Measurements from ENCODE around the gene ATP6AP2.

The ATP6AP2 gene

DNA sequence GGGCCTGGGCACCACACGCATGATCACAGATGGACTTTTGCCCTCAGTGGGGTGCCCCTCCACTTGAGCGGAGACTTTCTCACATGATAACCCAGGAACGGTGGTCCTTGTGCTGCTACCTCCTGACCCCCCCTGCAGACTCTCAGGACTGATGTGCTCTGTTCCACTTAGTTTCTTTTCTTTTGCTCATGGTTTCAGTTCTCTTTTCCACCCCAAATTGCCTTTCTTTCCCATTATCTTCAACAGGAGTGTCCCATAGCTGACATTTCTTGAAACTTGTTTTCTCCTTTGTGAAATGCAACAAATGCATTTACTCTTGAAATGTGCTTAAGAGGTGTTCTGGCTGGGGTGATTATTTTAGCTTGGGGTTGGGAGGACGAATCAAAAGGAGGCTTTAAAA lies 51.4 kb downstream of the ATP6AP2 start:
- DNase-seq (ENCODE audit: low read depth in 2 of 3, low spot score in 2 of 3): no peak

DNA sequence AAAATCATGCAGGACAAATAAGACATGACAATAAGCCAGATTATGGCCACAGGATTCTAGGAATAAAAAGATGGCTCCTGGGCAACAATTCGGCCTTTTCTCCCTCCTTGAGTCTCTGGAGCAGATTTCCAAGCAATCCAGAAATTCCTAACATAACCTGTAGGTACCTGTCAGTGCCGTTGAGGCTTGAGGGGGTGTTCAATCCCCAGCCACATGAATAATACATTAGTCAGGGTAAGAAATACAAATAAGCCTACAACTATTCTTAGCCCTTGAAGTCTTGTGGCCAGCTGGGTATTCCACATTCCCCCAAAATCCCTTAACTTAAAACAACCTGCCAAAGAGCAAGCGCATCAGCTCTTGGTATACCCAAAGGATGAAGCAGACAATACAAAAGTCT lies 56.9 kb downstream of the ATP6AP2 start:
- no peak for DNase-seq (ENCODE audit: low read depth in 2 of 3, low spot score in 2 of 3)

DNA sequence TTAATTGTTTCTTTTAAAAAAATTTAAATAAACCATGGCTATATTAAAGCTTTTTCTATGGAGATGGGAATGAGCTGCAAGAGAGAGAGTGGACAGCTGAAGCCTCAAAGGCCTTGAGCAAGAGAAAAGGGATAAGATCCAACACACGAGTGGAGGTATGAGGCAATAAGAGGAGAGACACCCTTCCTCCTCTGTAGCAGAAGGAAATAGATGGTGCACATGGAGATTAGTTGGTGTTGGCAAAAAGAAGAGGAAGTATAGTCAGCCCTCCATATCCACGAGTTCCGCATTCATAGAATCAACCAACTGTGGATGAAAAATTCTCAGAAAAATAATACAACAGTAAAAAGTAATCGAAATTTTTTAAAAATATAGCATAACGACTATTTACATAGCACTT lies 63.4 kb downstream of the ATP6AP2 start:
- DNase-seq (ENCODE audit: low read depth in 2 of 3, low spot score in 2 of 3): no peak

DNA sequence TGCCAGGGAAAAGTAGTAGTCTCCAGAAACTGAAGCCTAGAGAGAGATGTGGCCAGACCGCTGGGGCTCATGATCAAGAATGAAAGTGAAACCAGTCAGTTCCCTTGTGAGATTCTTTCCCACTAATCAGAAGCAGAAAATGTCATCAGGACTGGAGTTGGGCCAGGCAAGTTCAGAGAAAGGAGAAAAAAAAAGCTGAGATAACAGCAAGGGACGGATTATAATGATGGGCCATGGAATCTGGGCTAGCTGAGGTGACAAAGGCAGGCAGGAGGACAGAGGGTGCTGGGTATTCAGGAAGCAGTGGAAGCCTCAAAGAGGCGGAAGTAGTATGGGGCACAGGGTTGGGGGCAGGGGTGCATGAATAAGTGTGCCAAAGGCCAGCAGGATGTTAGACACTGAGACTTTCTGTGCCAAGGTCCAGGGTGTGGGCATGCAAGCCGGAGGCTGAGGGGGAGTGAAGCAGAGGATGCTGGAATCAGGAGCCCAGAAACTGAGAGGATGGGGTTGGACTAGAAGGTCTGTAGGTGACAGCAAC lies 64.1 kb downstream of the ATP6AP2 start:
- DNase-seq (ENCODE audit: low read depth in 2 of 3, low spot score in 2 of 3): peak in 2 of 3 experiments; percentile 11 to 29

DNA sequence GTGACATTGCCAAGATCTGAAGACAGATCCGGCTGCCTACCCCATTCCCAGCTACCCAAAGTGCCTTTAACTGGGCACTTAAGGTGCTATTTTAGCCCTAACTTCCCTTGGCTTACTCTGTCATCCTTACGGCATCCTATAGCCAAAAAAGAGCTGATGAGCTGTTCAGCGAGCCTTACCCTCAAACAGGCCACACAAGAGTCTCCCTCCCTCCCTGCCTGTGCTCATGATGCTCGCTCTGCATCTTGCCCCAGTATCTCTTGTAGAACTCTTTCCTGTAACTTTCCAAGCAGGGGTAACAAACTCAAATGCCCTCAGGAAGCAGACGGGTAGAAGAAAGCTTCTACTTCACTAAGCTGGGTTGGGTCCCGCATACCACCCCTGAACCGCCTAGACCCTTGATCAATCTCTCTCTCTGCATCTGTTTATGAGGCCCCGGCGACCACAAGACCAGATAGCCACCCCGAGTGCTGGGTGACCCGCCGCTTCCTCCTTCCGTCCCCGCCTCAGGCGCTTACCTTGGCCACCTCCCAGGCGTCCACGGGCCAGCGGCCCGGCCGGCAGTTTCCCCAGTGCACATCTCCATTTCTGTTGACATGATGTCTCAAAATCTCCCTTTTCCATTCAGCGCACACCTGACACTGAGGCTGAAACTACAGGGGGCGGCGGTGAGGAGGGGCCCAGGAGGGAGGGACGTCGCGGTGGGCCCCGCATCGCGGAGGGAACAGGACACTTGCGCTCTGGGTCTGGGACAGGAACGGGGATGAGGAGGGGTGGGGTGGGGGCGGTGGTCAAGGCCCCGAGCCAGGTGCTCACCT lies 65.9 kb downstream of the ATP6AP2 start:
- DNase-seq (ENCODE audit: low read depth in 2 of 3, low spot score in 2 of 3): peak in 2 of 3 experiments; percentile 4 to 32

DNA sequence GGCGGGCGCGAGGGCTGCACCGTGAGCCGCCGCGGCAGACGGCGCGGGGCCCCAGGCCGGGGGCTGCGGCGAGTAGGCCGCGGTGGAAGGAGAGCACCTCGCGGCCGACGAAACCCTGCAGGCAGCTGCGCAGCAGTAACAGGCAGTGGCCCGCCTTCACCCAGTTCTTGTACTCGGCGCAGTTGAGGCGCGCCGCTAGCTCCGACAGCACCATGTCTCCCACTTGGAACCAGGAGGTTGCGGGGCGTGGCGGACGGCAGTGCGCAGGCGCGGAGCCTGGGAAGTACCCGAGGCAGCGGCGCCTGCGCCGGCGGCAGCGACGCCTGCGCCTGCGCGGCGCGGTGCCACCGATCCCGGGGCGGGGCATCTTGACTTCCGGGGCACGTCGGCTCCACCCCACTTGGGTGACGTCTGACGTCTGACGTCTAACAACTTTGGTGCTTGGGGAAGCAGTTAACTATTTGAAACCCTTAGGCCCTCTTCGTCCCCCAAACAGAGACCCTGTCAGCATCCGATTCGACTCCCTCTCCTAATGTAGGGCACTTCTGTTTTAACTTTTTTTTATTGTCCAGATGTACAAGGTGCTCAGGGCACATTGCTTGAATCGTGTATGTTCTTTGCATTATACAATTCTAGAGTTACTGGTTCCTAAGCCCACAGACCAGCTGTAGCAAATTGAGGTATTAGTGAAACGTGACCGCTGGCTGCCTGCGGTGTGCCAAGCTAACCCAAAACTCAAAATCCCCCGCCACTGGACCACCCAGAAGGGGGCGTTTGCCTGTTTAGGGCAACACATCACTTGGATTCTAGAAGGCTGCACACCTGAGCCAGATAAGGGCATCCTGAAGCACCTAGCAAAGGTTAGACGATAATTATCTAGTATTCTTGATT lies 66.8 kb downstream of the ATP6AP2 start, which contains the start of gene CXorf38:
Gene CXorf38 (minus strand): TSS at position 255 of the 891 bp plus-strand sequence. CDS start 41 bp downstream, at position 214.
- DNase-seq (ENCODE audit: low read depth in 2 of 3, low spot score in 2 of 3): peak; percentile 70 to 94 (median 84)

DNA sequence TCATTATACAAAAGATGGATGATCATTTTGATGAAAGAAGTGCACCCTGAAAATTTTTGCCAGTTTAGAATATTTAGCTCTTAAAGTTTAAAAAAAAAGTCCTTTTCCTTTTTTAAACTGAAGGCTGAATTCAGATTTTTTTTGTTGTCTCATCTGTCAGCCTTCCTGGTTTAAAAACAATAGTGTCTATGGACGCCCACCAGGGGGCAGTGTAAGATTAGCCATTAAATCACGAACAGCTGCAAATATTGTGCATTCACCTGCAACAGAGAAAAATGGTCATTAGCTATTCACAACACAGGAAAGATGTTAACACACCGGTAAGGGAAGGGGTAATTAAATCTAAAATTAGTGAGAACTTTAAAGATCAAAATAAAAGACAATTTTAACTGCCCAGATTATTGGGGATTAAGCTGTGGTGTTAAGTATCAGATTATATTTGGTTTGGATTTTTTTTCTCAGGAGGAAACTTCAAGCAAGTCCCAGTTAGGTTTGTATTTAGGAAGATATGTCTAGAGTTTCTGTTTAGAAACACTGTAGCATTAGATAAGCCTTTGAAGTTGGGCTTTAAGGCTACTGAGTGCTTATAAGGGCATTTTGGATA lies 71.0 kb downstream of the ATP6AP2 start:
- DNase-seq (ENCODE audit: low read depth in 2 of 3, low spot score in 2 of 3): peak; percentile 22 to 39 (median 37)

DNA sequence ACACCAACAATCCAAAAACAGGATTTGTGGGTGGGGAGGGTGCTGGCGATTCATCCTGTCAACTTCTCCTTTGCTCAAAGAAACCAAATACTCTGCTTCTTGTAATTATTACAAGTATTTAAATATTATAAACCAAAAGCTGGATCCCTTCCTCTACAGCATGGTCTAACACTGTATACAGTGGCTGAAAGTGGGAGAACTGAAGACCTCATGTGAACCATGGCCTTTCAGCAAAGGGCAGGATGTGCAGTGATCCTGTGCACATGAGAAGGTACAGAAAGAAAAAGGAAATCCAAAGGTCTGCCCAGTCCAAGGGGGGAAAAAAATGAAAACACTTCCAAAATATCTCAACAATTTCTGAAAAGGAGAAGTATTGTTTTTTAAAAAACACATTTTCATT lies 71.9 kb downstream of the ATP6AP2 start:
- DNase-seq (ENCODE audit: low read depth in 2 of 3, low spot score in 2 of 3): no peak

DNA sequence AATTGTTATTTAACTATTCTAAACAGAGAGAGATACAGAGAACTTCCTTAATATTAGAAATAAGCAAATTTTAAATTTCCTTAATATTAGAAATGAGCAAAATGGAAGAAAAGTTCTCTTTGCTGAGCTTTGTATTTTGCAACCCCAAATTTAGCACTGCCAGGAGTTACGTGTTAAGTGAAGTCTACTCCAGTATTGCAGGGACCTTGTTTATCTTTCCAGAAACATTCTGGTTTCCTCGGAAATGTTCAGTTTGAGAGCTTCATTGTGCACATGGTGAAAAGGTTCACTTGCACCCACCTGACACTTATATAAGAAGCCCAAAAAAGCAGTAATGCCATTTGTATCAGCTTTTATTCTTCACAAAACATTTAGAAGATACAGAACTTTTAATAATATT lies 72.8 kb downstream of the ATP6AP2 start:
- DNase-seq (ENCODE audit: low read depth in 2 of 3, low spot score in 2 of 3): no peak
